ENCODE results near the gene AFF3. TPM values are rescaled to one million over a fixed set of nuclear protein-coding genes. Genes with fewer than 3 reads are reported as not detected.

The AFF3 gene
- total and polyA plus RNA-seq, 10 of the 15 experiments (the other 5 are each of a cell fraction or from before 2014, with no cell fraction given): 0.26 to 5.5 (median 3.0) TPM

DNA sequence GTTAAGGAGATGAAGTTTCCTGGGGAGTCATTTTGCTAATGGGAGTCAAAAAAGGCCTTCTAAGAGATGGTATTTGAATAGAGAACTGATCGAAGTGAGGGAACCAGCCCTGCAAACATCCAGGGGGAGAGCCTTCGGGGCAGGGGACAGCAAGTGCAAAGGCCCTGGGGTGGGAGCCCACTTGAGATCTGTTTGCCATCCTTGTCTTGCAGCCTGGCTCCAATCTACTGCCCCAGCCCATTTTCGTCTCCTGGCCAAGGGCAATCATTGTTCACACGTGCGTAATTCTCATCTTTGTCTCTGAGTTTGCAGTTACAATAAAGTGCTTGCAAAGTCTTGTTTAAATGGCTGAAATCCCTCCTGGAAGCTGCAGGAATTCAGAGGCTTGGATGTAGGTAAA, 43.1 kb upstream of the AFF3 start:
- ChIA-PET RAD21 (ENCODE audit: unreplicated experiment) (no interaction called here), CTCF (no interaction called here), SMC1A (ENCODE audit: uncharacterized antibody, unreplicated experiment) (no interaction called here)

DNA sequence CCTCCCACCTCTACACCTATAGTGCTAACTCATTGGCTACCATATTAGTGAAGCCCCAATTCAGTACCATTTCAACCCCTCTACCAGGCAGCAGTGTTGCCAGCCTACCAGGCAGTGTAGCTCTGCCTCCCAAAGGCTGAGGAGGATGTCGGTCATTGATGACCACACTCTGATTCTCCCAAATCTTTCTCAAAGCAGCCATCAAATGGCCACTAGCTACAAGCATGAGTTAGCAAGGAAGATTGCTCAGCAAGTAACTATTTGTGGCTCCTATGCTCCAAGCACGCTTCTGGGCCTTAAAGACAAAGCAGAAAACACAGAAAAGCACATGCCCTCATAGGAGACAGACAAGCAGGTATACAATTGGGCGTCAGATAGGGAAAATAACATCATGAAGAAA, 42.7 kb upstream of the AFF3 start:
- Histone ChIP-seq H3K27me3 (replicated peaks in 1 of 2; ENCODE audit: control insufficient read depth in 2 of 2, insufficient read depth in 2 of 2, low read length in 1 of 2) (peaks cover 0 to 6% of the 10 kb centered on the region in 2 experiments; a peak in 3 of 4 replicates), H2AFZ (ENCODE audit: control insufficient read depth, low read depth, low read length) (no peak overlapping the region), H3K4me2 (ENCODE audit: control insufficient read depth, insufficient read depth) (no peak overlapping the region), H3K36me3 (ENCODE audit: control insufficient read depth in 2 of 2, insufficient read depth in 2 of 2, low read length in 1 of 2) (no peaks in the 10 kb centered on the region), H3K4me1 (ENCODE audit: control insufficient read depth, insufficient read depth, low read length) (no peaks in the 10 kb centered on the region), H3K9ac (ENCODE audit: control insufficient read depth, insufficient read depth, low read length) (no peak overlapping the region), H3K79me2 (ENCODE audit: control insufficient read depth, insufficient read depth, low read length) (no peaks in the 10 kb centered on the region), H3K9me3 (replicated peaks; ENCODE audit: control insufficient read depth, insufficient read depth, low read length) (no peaks in the 10 kb centered on the region), H4K20me1 (ENCODE audit: control insufficient read depth, insufficient read depth) (no peaks in the 10 kb centered on the region), H3K27ac (ENCODE audit: control insufficient read depth, insufficient read depth) (no peak overlapping the region), H3K4me3 (no peak overlapping the region)
- in situ Hi-C loops (cut with MboI): no loop called here
- no peak for ATAC-seq
- CTCF ChIA-PET: no interaction called here
- intact Hi-C loops (cut with micrococcal nuclease; ENCODE audit: unreplicated experiment): no loop called here
- no TSS peak for BruUV-seq (replicated peaks)
- RAD21 ChIA-PET (ENCODE audit: unreplicated experiment): no interaction called here
- no peak for DNase-seq (ENCODE audit: low read depth, low spot score)
- no peak for FAIRE-seq
- WGBS (ENCODE audit: insufficient coverage, insufficient replicate concordance, low lambda C conversion rate, missing lambda C conversion rate): 18% methylated on average over 3 of the region's 3 CpGs
- POLR2A ChIA-PET: no interaction called here
- SMC1A ChIA-PET (ENCODE audit: uncharacterized antibody, unreplicated experiment): no interaction called here
- TF ChIP-seq RBBP5 (conservative IDR thresholded peaks at IDR 0.05) (no peak), NBN (IDR thresholded peaks at IDR 0.05) (no peak), RAD21 (IDR thresholded peaks at IDR 0.05; ENCODE audit: insufficient read depth, low read depth, low read length) (no peak), BCL11A (IDR thresholded peaks at IDR 0.05; ENCODE audit: low read depth, low read length) (no peak)
- TF ChIP-seq, protein P1, sequence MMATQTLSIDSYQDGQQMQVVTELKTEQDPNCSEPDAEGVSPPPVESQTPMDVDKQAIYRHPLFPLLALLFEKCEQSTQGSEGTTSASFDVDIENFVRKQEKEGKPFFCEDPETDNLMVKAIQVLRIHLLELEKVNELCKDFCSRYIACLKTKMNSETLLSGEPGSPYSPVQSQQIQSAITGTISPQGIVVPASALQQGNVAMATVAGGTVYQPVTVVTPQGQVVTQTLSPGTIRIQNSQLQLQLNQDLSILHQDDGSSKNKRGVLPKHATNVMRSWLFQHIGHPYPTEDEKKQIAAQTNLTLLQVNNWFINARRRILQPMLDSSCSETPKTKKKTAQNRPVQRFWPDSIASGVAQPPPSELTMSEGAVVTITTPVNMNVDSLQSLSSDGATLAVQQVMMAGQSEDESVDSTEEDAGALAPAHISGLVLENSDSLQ (IDR thresholded peaks at IDR 0.05): no peak

More for the DNA sequence above, 43.1 kb upstream of the AFF3 start:
- no peak overlapping the region for H3K9ac ChIP-seq (ENCODE audit: control insufficient read depth, insufficient read depth, low read length)
- H3K4me1 ChIP-seq (ENCODE audit: control insufficient read depth, insufficient read depth, low read length): no peaks in the 10 kb centered on the region
- no peak for TF ChIP-seq BCL11A (IDR thresholded peaks at IDR 0.05; ENCODE audit: low read depth, low read length)
- TF ChIP-seq, protein P2, sequence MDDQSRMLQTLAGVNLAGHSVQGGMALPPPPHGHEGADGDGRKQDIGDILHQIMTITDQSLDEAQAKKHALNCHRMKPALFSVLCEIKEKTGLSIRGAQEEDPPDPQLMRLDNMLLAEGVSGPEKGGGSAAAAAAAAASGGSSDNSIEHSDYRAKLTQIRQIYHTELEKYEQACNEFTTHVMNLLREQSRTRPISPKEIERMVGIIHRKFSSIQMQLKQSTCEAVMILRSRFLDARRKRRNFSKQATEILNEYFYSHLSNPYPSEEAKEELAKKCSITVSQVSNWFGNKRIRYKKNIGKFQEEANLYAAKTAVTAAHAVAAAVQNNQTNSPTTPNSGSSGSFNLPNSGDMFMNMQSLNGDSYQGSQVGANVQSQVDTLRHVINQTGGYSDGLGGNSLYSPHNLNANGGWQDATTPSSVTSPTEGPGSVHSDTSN (IDR thresholded peaks at IDR 0.05; ENCODE audit: insufficient replicate concordance, low read depth, low read length): no peak
- in situ Hi-C loops (cut with MboI): no loop called here
- DNase-seq (ENCODE audit: low read depth, low spot score) (no peak), ATAC-seq (no peak), FAIRE-seq (no peak)
- no peaks in the 10 kb centered on the region for H3K36me3 ChIP-seq (ENCODE audit: control insufficient read depth in 2 of 2, insufficient read depth in 2 of 2, low read length in 1 of 2)
- H3K27me3 ChIP-seq (replicated peaks in 1 of 2; ENCODE audit: control insufficient read depth in 2 of 2, insufficient read depth in 2 of 2, low read length in 1 of 2): peaks cover 0 to 6% of the 10 kb centered on the region in 2 experiments; a peak in 3 of 4 replicates
- BruUV-seq (replicated peaks): no TSS peak
- no peaks in the 10 kb centered on the region for H4K20me1 ChIP-seq (ENCODE audit: control insufficient read depth, insufficient read depth)
- POLR2A ChIA-PET: no interaction called here
- no peaks in the 10 kb centered on the region for H3K79me2 ChIP-seq (ENCODE audit: control insufficient read depth, insufficient read depth, low read length)
- H3K9me3 ChIP-seq (replicated peaks; ENCODE audit: control insufficient read depth, insufficient read depth, low read length): no peaks in the 10 kb centered on the region
- H3K27ac ChIP-seq (ENCODE audit: control insufficient read depth, insufficient read depth): no peak overlapping the region
- 28% methylated on average over 5 of the region's 5 CpGs for WGBS (ENCODE audit: insufficient coverage, insufficient replicate concordance, low lambda C conversion rate, missing lambda C conversion rate)
- intact Hi-C loops (cut with micrococcal nuclease; ENCODE audit: unreplicated experiment): no loop called here
- no peak overlapping the region for H3K4me3 ChIP-seq
- no peak overlapping the region for H3K4me2 ChIP-seq (ENCODE audit: control insufficient read depth, insufficient read depth)
- no peak overlapping the region for H2AFZ ChIP-seq (ENCODE audit: control insufficient read depth, low read depth, low read length)

All from GM12878 (cell line).